Brain microvascular endothelial cell (primary cell): ENCODE measurements around the gene CSMD2.
A peak's percentile ranks its signal among the peaks of the same experiment; 100 is the strongest.

Source experiments
- DNase-seq: peaks from one replicate; pipeline ENCODE4 v3.0.0-alpha.2; 2020
- H3K27ac ChIP-seq: fragments of 250-450 bp; sonication (Bioruptor Pico); 2 replicates; pipeline ENCODE4 v1.5.1; 2020; ENCODE audit warnings: mild to moderate bottlenecking, moderate library complexity
- H3K27me3 ChIP-seq: fragments of 250-450 bp; sonication (Bioruptor Pico); replicated peaks from 2 replicates; pipeline ENCODE4 v1.5.1; 2020; ENCODE audit warnings: mild to moderate bottlenecking
- H3K36me3 ChIP-seq: fragments of 250-450 bp; sonication (Bioruptor Pico); replicated peaks from 2 replicates; pipeline ENCODE4 v1.5.1; 2020; ENCODE audit warnings: mild to moderate bottlenecking
- H3K4me3 ChIP-seq: 2 replicates; pipeline ENCODE4 v1.5.1; 2011; ENCODE audit warnings: low read depth, mild to moderate bottlenecking, control low read depth, low read length, moderate library complexity
- CTCF ChIP-seq: IDR thresholded peaks from 2 replicates; pipeline ENCODE4 v1.5.1; 2011; ENCODE audit warnings: low read depth, mild to moderate bottlenecking, moderate library complexity, low read length, control low read depth, inconsistent platforms; ENCODE audit errors: missing control alignments
- in situ Hi-C: cut with HindIII; loops from 2 replicates; pipeline ENCODE4 v1.10.0; 2017; ENCODE audit warnings: low sequenced_read_pairs, low pct_ligation_motif_present

The CSMD2 gene

GRCh38 chr1:33633019-33633801 lies 531.8 kb downstream of the CSMD2 start:
- Histone ChIP-seq H3K27me3 (no peaks in the 10 kb centered on the region), H3K4me3 (no peak overlapping the region), H3K27ac (no peak overlapping the region), H3K36me3 (no peaks in the 10 kb centered on the region)
- DNase-seq = peak; percentile 79
- in situ Hi-C loops = no loop called here
- TF ChIP-seq CTCF = peak; percentile 100

- in situ Hi-C loops = no loop called here
- Histone ChIP-seq H3K4me3 (no peak overlapping the region), H3K27me3 (no peaks in the 10 kb centered on the region), H3K36me3 (no peaks in the 10 kb centered on the region), H3K27ac (no peak overlapping the region)
- DNase-seq = no peak
- TF ChIP-seq CTCF = no peak
Measured at GRCh38 chr1:33630686-33631085, 534.3 kb downstream of the CSMD2 start.

GRCh38 chr1:33626801-33627200 lies 538.2 kb downstream of the CSMD2 start:
- no peaks in the 10 kb centered on the region for H3K36me3 ChIP-seq
- TF ChIP-seq CTCF = no peak
- in situ Hi-C loops = no loop called here
- no peak for DNase-seq
- no peaks in the 10 kb centered on the region for H3K27me3 ChIP-seq
- no peak overlapping the region for H3K27ac ChIP-seq
- H3K4me3 ChIP-seq = no peak overlapping the region

GRCh38 chr1:33624991-33625870 lies 539.8 kb downstream of the CSMD2 start:
- no peak overlapping the region for H3K27ac ChIP-seq
- H3K36me3 ChIP-seq = no peaks in the 10 kb centered on the region
- peak; percentile 40 for TF ChIP-seq CTCF
- H3K27me3 ChIP-seq = no peaks in the 10 kb centered on the region
- no peak for DNase-seq
- H3K4me3 ChIP-seq = no peak overlapping the region
- in situ Hi-C loops = no loop called here

GRCh38 chr1:33624261-33624990 lies 540.6 kb downstream of the CSMD2 start:
- in situ Hi-C loops = no loop called here

More at GRCh38 chr1:33624261-33624990, 540.6 kb downstream of the CSMD2 start:
- no peak for TF ChIP-seq CTCF
- H3K36me3 ChIP-seq = no peaks in the 10 kb centered on the region
- no peaks in the 10 kb centered on the region for H3K27me3 ChIP-seq
- H3K4me3 ChIP-seq = no peak overlapping the region
- DNase-seq = no peak
- H3K27ac ChIP-seq = no peak overlapping the region
